COR-L47 (cell line): ENCODE results near the gene AGAP1.
A peak's percentile ranks its signal among the peaks of the same experiment; 100 is the strongest.

Source experiments
- DNase-seq: peaks from one replicate; lab custom pipeline; 2025; lab: John Stamatoyannopoulos, UW

Gene AGAP1

GRCh38 chr2:235533198-235533597 lies 39.4 kb downstream of the AGAP1 start:
- DNase-seq = no peak

DNA sequence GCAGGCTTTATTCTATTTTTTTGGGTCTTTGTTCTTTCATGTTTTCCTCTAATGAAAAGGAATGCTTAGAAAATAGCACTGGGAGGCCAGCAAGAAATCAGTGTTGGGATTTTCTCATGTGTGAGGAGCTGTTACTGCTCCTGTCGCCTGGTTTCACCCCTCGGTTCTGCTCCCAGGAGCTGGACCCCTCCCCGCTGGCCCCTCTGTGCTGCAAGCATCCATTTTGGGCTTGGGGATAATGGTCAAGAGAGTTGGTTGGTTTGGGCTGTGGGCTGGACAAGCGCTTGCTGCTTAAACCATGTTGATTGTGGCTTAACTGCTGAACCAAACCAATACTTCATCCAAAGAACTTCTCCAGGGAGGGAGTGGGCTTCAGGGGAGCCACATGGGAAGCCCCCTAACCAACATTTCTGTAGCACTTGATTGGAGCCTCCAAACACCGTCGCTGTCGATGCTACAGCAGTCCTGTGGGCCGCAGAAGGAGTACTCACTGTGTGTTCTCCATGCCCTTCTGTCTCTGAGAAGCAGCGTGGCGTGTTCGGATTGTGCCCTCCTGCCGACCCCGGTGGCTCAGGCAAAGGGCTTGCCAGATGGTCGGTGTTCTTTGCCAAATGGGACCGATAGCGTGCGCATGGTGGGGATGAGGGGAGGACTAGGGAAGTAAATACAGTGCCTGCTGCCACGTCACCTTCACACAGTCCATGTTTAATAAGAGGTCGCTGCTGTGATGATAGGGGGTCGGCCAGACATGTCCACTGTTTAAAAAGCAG lies 40.0 kb downstream of the AGAP1 start:
- DNase-seq = no peak

- no peak for DNase-seq
These were observed 41.0 kb downstream of the AGAP1 start for GRCh38 chr2:235534678-235535422.

GRCh38 chr2:235535423-235536130 lies 41.7 kb downstream of the AGAP1 start:
- DNase-seq = no peak

- no peak for DNase-seq
These were observed 42.9 kb downstream of the AGAP1 start for GRCh38 chr2:235536711-235537110.

DNA sequence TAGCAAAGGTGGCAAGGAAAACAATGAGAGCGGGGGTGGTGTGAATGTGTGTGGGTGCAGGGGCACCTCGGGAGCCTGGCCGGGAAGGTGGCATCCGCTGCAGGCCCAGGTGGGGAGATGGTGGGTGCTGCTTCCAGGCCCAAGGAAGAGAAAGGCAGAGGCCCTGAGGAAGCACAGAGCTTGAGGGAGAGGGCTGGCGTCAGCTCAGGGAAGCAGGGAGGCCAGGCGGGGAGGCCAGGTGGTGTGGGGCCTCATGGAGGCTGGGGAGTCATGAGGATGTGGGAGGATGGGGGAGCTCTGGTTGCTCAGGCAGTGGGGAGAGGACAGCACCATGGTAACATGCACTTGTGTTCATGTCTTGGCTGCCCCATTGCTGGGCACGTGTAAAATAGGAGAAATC lies 43.3 kb downstream of the AGAP1 start:
- no peak for DNase-seq

GRCh38 chr2:235537587-235537986 lies 43.7 kb downstream of the AGAP1 start:
- DNase-seq = no peak

GRCh38 chr2:235538144-235538639 lies 44.3 kb downstream of the AGAP1 start:
- DNase-seq = no peak

DNA sequence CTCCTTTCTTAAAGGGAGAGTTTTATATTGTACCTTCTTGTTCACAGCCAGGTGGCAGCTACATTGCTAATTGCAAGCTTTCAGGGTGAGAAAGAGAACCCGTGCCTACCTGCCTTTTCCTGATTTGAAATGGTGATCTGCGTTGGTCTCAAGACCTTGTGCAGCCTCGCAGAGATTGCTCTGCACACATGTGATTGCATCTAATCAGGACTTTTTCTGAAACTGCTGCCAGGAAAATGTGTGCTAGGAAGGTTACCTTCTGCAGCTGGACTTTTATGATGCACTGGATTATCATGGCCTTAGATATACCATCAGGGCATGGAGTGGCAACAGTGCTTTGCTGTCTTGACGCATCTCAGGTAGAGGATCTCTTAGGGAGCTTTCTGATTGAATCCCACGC lies 45.1 kb downstream of the AGAP1 start:
- no peak for DNase-seq

DNA sequence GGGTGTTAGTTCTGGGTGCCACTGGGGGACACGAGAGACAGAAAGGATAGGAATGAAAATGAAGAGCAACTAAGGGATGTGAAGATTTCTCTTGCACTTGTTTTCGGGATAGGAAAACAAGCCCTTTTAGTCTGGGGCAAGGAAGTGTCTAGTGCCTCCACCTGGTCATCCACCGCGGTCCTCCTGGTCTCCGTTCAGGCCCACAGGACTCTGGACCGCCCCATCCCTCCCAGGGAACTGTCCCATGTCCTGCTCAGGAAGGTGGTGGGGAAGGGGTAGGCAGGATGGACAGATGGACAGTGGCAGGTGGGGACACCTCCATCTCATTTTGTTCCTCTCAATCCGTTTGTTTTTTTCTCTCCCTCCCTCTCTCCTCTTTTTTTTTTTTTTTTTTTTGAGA lies 45.9 kb downstream of the AGAP1 start:
- no peak for DNase-seq

- DNase-seq = no peak
These were observed 47.2 kb downstream of the AGAP1 start for GRCh38 chr2:235541016-235541415.

DNA sequence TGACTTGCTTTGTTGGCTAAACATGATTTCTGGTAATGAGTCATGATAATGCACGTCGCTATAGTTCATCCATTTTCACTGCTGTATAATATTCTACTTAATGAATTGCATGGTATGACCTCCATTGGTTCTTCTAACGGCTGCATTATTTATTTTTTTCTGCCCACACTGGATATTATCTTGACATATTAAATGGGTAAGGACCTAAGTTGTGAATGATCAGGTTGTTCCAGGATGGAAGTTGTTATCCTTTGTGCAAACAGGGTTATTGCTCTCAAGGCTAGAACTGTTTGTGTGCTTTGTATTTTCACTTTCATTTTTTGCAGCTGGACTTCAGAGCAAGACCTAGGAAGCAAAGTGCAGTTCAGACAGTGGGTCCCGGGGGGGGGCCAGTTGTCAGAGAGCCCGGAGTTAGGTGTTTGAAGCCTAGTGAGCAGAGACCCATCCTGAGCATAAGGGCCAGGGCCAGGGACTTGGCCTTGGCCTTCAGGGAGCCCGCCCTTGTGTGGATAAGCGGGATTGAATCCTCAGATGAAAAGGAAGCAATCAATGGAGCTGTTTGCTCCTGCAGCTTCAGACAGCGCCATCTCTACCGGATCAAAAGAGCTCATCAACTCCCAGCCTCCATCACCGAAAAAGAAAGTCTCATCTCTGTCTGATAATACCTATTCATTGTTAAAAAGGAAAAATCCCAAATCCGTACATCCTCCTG lies 48.2 kb downstream of the AGAP1 start:
- DNase-seq = no peak

DNA sequence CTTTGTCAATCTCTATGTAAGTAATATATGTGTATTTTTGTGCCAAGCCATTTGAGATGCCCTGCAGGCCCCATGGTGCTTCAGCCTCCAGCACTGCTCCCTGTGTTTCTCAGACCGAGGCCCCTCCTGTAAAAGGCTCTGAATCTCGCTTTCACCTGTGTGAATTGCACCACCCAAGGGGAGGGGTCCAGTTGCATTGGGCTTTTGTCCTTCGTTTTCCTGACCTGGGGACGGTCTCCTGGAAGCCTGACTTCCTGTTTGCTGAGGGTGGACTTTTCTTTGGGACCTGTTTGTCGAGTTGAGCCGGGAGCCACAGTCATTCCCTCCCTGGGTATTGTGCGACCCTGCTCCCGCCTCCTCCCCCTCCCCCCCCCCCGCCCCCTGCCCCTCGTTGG lies 48.9 kb downstream of the AGAP1 start:
- DNase-seq = peak; percentile 3

DNA sequence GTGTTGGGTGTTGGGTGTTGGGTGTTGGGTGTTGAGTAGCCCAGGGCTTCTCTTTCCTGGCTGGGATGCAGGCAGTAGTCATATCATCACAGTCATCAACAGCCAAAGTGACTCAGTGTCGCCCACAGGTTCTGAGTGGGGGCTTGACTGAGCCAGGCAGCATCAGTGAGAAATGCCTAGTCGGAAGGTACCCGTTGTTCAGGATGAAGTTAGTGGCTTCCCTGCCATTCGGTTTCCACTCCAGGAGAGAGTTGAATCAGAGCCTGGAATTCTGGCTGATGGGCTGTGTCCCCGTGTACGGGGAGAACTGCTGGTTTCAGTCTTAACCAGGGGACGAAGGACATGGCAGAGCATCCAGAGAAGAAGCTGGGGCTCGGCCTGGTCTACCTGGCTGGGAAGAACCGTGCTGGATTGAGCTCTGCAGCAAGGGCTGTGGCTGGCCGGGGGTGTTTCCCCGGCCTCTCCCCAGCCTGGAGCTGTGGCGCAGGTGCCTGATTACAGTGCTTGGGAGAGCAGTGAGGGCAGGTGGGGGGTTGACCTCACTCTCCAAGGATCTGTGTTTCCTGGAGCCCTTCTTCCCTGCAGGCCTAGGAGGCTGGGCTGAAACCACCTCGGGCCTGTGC lies 49.4 kb downstream of the AGAP1 start:
- DNase-seq = no peak

GRCh38 chr2:235543851-235544688 lies 50.2 kb downstream of the AGAP1 start:
- DNase-seq = no peak

DNA sequence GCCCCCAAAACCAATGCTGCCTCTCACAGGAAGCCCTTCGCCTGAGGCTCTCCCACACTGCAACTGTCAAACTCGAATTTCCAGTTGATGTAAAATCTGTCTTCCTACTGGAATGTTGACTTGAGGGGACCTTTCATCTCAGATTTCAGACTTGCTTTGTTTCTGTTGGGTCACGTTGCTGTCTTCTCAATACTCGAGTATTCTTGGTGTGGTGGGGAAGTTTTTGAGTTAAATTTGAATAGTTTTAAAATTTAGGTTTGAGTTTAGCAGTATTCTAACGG lies 50.8 kb downstream of the AGAP1 start:
- DNase-seq = no peak

DNA sequence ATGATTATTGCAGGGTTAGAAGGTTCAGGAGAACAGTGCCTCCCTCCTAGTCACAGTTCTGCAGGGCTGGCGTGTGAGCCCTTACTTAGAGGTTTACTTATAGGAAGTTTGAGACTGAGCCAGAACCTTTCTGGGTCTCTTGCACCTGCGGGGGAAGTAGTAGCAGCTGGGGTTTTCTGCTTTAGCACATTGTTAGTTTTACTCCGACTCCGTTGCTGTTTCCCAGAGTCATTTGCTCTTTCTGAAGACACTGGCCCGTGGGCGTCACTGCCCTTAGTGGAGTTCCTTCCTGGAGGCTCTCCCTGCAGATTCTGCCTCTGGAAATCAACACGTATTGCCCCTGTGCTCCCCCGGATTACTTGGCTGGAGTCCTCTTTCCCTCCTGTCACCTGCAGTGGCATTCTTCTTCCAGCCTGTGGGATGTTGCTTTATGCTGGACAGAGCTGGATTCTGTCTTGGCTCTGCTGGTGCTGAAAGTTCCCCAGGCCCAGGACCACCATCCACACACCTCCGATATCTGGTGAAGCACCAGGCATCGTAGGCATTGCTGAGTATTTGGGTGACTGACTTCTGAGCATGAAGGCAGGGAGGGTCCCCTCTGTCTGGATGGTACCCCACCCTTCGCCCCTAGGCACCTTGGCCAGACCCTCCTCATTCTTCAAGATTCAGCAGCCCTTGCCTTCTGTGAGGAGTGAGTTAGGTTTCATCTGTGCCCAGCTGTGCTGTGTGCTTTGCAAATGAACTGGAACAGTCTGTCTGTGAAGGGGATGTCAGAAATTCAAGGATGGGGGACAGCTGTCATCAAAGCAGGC lies 51.7 kb downstream of the AGAP1 start:
- DNase-seq = no peak

DNA sequence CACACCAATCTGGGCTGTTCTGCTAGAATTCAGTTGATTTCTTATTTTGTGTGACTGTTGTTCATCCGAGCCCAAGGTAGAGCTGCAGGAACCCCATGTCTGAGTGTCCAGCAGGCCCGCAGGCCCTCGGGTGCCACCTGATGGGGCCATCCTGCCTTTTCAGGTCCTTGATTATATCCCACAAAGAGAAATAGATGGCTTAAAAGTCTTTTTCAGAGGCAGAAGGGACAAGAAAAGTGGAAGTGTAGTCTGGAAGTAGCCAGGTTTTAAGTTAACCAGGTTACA lies 52.2 kb downstream of the AGAP1 start:
- DNase-seq = no peak

DNA sequence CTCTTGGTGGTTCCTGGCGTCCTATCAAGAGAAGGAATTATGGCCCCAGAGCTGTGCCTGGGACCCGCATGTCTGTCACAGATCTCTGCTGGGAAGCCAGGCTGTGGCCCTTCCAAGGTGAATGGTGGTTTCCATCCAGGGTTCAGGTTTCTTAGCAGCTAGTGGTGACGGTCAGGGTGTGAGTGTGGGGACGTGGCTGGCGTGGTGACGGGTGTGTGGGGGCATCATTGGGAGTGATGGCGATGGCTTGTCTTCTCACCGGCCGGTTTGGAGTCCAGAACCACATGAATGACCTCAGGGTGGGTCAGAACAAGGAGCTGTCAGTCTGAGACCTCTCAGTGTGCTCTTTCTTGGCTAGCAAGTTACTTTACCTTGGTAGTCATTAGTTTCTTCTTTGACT lies 52.6 kb downstream of the AGAP1 start:
- no peak for DNase-seq

DNA sequence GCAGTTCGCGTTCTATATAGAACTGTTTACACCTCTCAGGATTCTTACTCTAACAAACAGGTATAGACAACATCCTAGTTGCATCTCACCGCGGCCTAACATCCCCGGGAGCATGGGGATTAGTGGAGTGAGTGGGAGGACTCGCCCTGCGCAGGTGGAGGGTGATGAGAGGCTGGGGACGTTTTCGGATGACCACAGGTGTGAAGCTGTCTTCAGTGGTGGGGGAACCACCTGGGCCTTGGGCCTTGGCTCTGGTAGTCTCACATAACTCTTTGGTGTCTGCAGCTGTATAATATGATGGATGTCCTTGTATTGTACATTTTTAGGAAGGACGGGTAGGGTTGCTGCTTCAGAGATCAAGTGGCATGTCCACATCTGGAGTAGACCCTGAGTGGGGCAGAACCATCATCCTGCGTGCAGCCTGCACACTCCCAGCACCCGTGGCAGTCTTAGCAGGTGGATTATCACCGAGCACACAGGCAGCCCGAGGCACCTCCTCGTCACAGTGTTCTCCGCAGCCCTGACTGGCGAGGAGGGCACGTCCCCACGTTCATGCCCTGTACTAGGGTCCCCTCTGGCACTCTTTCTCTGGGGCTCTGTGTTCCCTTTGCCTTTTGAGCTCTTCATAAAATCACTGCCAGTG lies 56.0 kb downstream of the AGAP1 start:
- no peak for DNase-seq
